ENCODE data around the gene SLC25A40. TPM values are rescaled to one million over a fixed set of nuclear protein-coding genes. Genes with fewer than 3 reads are reported as not detected.

The SLC25A40 gene
- total RNA-seq, 2 donors from 2014 or later = 9.4 to 26.6 TPM

DNA sequence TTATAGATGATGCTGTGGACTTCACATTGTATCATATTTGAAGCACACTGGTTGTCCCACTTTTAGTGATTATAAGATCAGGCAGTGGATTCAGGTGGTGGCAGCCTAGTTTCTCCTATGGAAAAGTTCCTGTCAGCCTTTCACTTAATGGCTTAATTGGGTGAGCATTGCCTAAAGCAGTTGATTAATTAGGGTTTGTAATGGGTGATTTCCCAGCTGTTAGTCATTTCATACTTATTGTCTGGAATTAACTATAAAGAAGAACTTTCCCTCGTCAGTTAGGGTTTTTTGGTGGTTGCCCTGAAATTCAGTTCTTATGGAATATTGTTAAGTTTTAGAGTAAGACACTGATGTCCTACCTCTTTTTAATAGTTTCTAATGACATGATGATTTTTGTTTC, 78.8 kb downstream of the SLC25A40 start:
- H3K9me3 ChIP-seq = peaks cover 0 to 7% of the 10 kb centered on the region in 2 donors
- no peak overlapping the region for H3K4me3 ChIP-seq
- DNase-seq (ENCODE audit: low spot score) = no peak
- TF ChIP-seq, protein P1, sequence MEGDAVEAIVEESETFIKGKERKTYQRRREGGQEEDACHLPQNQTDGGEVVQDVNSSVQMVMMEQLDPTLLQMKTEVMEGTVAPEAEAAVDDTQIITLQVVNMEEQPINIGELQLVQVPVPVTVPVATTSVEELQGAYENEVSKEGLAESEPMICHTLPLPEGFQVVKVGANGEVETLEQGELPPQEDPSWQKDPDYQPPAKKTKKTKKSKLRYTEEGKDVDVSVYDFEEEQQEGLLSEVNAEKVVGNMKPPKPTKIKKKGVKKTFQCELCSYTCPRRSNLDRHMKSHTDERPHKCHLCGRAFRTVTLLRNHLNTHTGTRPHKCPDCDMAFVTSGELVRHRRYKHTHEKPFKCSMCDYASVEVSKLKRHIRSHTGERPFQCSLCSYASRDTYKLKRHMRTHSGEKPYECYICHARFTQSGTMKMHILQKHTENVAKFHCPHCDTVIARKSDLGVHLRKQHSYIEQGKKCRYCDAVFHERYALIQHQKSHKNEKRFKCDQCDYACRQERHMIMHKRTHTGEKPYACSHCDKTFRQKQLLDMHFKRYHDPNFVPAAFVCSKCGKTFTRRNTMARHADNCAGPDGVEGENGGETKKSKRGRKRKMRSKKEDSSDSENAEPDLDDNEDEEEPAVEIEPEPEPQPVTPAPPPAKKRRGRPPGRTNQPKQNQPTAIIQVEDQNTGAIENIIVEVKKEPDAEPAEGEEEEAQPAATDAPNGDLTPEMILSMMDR (IDR thresholded peaks at IDR 0.05) = no peak
- no peaks in the 10 kb centered on the region for H3K27me3 ChIP-seq
- no peaks in the 10 kb centered on the region for H3K4me1 ChIP-seq
- H3K27ac ChIP-seq = no peak overlapping the region
- H3K36me3 ChIP-seq = no peaks in the 10 kb centered on the region

DNA sequence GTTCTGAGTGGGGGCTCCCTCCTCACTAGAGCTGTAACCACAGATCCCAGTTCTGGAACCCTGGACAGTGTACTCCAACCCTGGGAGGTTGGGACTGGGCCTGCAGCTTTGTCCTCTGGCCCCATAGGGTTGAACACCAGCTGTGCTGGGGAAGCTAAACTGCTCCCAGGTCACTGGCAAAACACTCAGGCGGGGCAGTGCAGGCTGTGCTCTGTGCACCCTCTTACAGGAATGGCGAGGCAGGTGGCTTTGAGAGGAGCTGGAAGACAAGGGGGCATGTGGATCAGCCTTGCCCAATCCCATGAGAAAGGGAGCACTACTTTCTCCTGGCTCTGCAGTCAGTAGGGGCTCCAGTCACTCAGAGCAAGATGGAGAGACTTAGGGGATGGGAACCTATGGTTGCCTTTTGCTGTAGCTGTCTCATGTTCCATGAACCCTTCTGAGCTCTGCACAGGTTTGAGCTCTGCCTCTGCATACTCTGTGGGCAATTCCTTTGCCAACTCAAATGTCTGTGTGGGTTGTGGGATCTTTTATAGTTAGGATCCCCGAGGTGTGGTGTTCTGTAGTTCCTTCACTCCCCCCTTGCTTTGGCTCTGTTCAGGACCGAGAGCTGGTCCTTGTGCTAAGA, 90.7 kb downstream of the SLC25A40 start:
- no peak overlapping the region for H3K4me3 ChIP-seq
- DNase-seq (ENCODE audit: low spot score) = no peak
- H3K9me3 ChIP-seq = no peaks in the 10 kb centered on the region
- no peaks in the 10 kb centered on the region for H3K4me1 ChIP-seq
- H3K27me3 ChIP-seq = no peaks in the 10 kb centered on the region
- H3K27ac ChIP-seq = no peak overlapping the region
- TF ChIP-seq, protein P1 (IDR thresholded peaks at IDR 0.05) = no peak
- H3K36me3 ChIP-seq = no peaks in the 10 kb centered on the region

DNA sequence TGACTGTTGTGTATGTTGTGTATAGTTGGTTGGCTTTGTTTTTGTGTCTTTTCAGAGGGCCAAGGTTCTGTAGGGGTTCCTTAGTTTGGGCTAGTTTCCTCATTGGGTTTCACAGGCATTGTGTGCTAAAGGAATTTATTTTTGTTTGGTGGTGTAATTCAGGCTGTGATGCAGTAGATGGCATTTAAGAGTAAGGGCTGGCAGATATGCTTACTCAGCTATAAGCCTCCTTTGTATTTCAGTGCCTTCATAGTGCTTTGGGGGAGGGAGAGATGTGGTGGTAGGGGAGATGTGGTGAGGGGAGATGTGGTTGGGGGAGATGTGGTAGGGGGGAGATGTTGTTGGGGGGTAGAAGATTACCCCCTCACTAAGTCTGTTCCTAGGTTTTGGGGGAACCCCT, 91.7 kb downstream of the SLC25A40 start:
- H3K9me3 ChIP-seq = no peaks in the 10 kb centered on the region
- no peaks in the 10 kb centered on the region for H3K36me3 ChIP-seq
- no peak for DNase-seq (ENCODE audit: low spot score)
- no peak overlapping the region for H3K27ac ChIP-seq
- H3K4me3 ChIP-seq = no peak overlapping the region
- H3K4me1 ChIP-seq = no peaks in the 10 kb centered on the region
- TF ChIP-seq, protein P1 (IDR thresholded peaks at IDR 0.05) = no peak
- H3K27me3 ChIP-seq = no peaks in the 10 kb centered on the region

Other genes with a start within 250 kb of the SLC25A40 start
- 1 to 10 TPM; 1.5 to 2.5 TPM for gene RUNDC3B, start 248.0 kb downstream of the SLC25A40 start, total RNA-seq
- gene DBF4, start 133 bp upstream of the SLC25A40 start, total RNA-seq = 1 to 10 TPM; 1.6 to 2.2 TPM
- gene ADAM22, start 57.9 kb upstream of the SLC25A40 start, total RNA-seq = 1 to 10 TPM; 1.9 to 3.9 TPM